SH-SY5Y (cell line): ENCODE measurements around the gene MAGEF1.

ENCODE experiments used
- GATA2 ChIP-seq: IDR thresholded peaks from 2 replicates; pipeline ENCODE4 v1.6.1; 2011; ENCODE audit warnings: mild to moderate bottlenecking, low read depth, low read length
- GATA3 ChIP-seq: IDR thresholded peaks from 2 replicates; pipeline ENCODE4 v1.6.1; 2011; ENCODE audit warnings: low read depth, mild to moderate bottlenecking, low read length, moderate library complexity

GRCh38 chr3:184757022-184757651 is 45.3 kb upstream of the MAGEF1 start:
- TF ChIP-seq GATA3 (no peak), GATA2 (no peak)
